Measurements from ENCODE around the gene ADGRG3.

- TF ChIP-seq CTCF (IDR thresholded peaks at IDR 0.05; ENCODE audit: insufficient read depth, low read length): no peak
- no peak for TF ChIP-seq POLR2AphosphoS5 (IDR thresholded peaks at IDR 0.05; ENCODE audit: low read depth)
- no peak for TF ChIP-seq GABPA (IDR thresholded peaks at IDR 0.05; ENCODE audit: low read depth)
- no peak for TF ChIP-seq REST (IDR thresholded peaks at IDR 0.05; ENCODE audit: insufficient replicate concordance, low read depth)
- no peak for TF ChIP-seq SPI1 (IDR thresholded peaks at IDR 0.05; ENCODE audit: borderline replicate concordance, low read depth)
Measured at GRCh38 chr16:57670196-57670595, 2.1 kb downstream of the ADGRG3 start.
